SJSA1 (cell line): ENCODE data around the gene PYDC1. TPM values are rescaled to one million over a fixed set of nuclear protein-coding genes. Genes with fewer than 3 reads are reported as not detected.
"Not testable (repeated sequence)": the region's sequence is repeated elsewhere in the genome, so short reads cannot be mapped to it uniquely, and the experiment has no call there.

Experiments
- DNase-seq, 2 experiments: peaks; one replicate each; pipeline ENCODE4 v3.0.0-alpha.2; 2015 to 2020; ENCODE audit warnings: low spot score in 2 of 2, low read depth in 1 of 2
- H3K27ac ChIP-seq: fragments of 250-450 bp; sonication (Bioruptor Pico); 2 replicates; pipeline ENCODE4 v1.5.1; 2020; ENCODE audit warnings: mild to moderate bottlenecking, moderate library complexity
- H3K27me3 ChIP-seq: fragments of 250-450 bp; sonication (Bioruptor Pico); replicated peaks from 2 replicates; pipeline ENCODE4 v1.5.1; 2020; ENCODE audit warnings: mild to moderate bottlenecking, moderate library complexity
- H3K36me3 ChIP-seq: fragments of 250-450 bp; sonication (Bioruptor Pico); 2 replicates; pipeline ENCODE4 v1.5.1; 2020; ENCODE audit warnings: mild to moderate bottlenecking
- H3K4me1 ChIP-seq: fragments of 250-450 bp; sonication (Bioruptor Pico); replicated peaks from 2 replicates; pipeline ENCODE4 v1.6.1; 2021; ENCODE audit warnings: mild to moderate bottlenecking
- H3K4me3 ChIP-seq: fragments of 250-450 bp; sonication (Bioruptor Pico); 2 replicates; pipeline ENCODE4 v1.5.1; 2020; ENCODE audit warnings: mild to moderate bottlenecking
- H3K9me3 ChIP-seq: fragments of 250-450 bp; sonication (Bioruptor Pico); replicated peaks from 2 replicates; pipeline ENCODE4 v1.5.1; 2020; ENCODE audit warnings: mild to moderate bottlenecking
- total RNA-seq: library from RNA; depleted of rRNA; stranded (reverse); fragments of >200 nt; shearing (Covaris generic); gene quantifications from 2 replicates; pipeline ENCODE4 v1.2.3, GENCODE V29; 2014; rRNA removed

The PYDC1 gene
- total RNA-seq, result not detected in 2 replicates

DNA sequence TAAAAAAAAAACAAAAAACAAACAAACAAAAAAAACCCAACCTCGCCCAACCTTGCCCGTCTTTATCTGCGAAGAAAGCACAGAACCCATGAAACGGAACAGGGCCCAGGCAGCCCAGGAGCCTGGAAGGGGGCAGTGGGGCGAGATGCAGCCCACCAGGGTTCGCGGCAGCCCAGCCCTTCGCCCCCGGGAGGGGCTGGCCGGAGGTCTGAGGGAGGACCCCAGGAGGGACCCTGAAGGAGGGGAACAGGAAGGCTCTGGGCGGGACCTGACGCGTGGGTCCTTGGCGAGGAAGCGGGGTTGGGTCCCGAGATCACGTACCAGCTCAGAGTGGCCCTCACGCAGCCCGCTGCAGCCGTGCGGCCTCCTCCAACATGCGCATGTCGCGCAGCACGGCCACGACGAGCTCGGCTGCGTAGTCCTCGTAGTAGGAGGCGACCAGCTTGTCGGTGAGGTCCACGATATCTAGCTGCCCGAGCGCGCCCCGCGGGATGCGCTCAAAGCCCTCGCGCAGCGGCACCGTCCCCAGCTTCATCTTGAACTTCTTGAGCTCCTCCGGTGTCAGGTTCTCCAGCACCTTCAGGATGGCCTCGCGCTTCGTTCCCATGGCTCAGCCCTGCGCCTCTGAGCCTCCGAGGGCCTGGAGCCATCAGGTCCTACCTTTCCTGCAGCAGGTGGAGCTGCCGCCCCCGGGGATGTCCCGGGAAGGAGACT, at the start of gene PYDC1:
Gene PYDC1 (minus strand): TSS at position 714 of the 714 bp plus-strand sequence. CDS start 107 bp downstream, at position 607.
- Histone ChIP-seq H3K27ac (no peak within 1 kb of the TSS), H3K4me1 (peaks cover 11% of the 10 kb centered on the region), H3K4me3 (no peak within 1 kb of the TSS), H3K36me3 (no peaks in the 10 kb centered on the region), H3K27me3 (peaks cover 59% of the 10 kb centered on the region), H3K9me3 (no peaks in the 10 kb centered on the region)
- no peak for DNase-seq

DNA sequence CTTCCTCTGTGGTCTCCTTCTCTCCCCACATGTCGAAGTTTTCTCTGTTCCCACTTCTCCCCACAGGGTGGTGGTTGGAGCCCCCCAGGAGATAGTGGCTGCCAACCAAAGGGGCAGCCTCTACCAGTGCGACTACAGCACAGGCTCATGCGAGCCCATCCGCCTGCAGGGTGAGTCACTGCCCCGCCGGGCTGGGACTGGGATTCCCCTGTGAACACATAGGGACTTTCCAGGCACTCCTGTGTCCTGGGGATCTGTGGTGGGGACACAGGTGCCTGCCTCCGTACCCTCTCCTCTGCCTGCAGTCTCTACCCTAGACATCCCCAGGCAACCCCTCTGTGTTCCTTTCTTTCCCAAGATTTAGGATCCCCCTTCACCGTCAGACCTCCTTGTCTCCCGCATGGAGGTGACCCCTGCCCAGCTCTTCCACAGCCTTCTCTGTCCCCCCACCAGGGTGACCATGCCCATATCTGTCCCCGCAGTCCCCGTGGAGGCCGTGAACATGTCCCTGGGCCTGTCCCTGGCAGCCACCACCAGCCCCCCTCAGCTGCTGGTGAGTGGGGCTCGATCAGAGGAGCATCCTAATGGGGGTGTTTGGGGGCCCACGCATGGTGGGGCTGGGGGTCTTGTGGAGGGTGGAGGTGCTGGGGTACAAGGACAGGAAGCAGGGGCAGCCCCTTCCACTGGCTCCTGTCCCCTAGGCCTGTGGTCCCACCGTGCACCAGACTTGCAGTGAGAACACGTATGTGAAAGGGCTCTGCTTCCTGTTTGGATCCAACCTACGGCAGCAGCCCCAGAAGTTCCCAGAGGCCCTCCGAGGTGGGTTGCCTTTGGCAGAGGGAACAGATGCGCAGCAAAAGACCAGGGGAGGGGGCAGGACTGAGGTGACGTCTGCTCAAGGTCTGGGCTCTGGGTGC, 48.7 kb upstream of the PYDC1 start:
- H3K27me3 ChIP-seq, result no peaks in the 10 kb centered on the region
- no peak overlapping the region for H3K4me3 ChIP-seq
- H3K4me1 ChIP-seq, result peaks cover 29% of the 10 kb centered on the region
- H3K27ac ChIP-seq, result no peak overlapping the region
- H3K9me3 ChIP-seq, result no peaks in the 10 kb centered on the region
- peak; percentile 74 to 83 for DNase-seq
- H3K36me3 ChIP-seq, result no peaks in the 10 kb centered on the region

DNA sequence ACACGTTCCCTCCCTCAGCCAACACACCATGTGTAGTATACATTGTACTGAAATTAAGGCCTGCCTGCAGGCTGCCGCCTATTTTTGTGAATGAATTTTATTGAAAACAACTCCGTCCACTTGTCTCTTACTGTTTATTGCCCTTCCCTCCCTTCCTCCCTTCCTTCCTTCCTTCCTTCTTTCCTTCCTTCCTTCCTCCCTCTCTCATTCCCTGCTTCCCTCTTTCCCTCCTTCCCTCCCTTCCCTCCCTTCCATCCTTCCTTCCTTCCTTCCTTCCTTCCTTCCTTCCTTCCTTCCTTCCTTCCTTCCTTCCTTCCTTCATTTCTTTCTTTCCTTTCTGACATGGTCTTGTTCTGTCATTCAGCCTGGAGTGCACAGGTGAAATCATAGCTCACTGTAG, 45.1 kb upstream of the PYDC1 start:
- H3K4me1 ChIP-seq, result peaks cover 14% of the 10 kb centered on the region
- DNase-seq, result no peak

DNA sequence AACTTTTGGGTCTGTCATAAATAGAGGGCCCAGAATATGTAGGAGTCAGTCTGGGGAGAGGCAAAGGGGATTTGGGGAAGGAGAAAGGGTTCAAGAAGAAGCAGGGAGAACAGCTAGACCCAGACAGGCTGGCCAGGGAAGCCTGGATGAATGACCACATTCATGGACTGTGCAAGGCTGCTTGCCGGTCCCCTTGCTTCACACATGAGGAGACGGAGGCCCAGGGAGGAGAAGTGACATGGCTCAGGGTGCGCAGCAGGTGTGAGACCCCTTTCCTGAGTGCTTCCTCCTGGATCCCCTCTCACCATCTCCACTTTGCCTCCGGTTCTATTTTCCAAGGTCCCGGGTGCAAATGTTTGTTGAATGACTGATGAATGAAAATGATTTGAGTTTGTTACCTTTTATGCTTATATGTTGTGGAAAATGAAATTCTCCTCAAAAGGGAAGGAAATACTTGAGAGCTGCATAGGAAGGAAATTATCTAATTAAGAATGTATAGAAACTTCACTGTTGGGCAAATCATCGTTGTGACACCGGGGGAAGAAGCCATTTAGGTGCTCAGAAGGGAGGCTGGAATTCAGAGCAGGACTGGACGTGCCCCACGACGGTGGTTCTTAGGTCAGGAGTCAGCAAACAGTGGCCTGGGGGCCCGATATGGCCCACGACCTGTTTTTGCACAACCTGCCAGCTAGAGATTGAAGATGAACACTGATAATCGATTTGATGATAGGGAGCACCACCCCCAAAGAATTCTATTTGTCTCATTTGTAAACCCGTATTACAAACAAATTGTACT, 43.4 kb upstream of the PYDC1 start:
- Histone ChIP-seq H3K36me3 (no peaks in the 10 kb centered on the region), H3K4me3 (no peak overlapping the region), H3K27me3 (0 out of 2 replicates have a peak, but pooled peaks cover 4% of the 10 kb centered on the region), H3K9me3 (no peaks in the 10 kb centered on the region), H3K27ac (no peak overlapping the region), H3K4me1 (peaks cover 5% of the 10 kb centered on the region)
- no peak for DNase-seq

More for the DNA sequence above, 45.1 kb upstream of the PYDC1 start:
- Histone ChIP-seq H3K36me3 (no peaks in the 10 kb centered on the region), H3K27ac (no peak overlapping the region), H3K4me3 (no peak overlapping the region), H3K9me3 (no peaks in the 10 kb centered on the region), H3K27me3 (0 out of 2 replicates have a peak, but pooled peaks cover 4% of the 10 kb centered on the region)

DNA sequence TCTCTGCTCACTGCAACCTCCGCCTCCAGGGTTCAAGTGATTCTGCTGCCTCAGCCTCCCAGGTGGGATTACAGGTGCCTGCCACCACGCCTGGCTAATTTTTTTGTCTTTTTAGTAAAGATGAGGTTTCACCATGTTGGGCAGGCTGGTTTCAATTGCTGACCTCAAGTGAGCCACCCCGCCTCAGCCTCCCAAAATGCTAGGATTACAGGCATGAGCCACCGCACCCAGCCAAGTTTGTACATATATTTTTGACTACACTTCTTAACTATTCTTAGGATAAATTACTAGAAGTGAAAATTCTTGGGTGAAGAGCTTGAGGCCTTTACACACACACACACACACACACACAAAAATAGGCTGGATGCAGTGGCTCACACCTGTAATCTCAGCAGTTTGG, 41.4 kb upstream of the PYDC1 start:
- H3K4me1 ChIP-seq, result no peaks in the 10 kb centered on the region
- no peaks in the 10 kb centered on the region for H3K36me3 ChIP-seq
- no peaks in the 10 kb centered on the region for H3K9me3 ChIP-seq
- no peak overlapping the region for H3K27ac ChIP-seq
- peaks cover 11% of the 10 kb centered on the region; the same call in 1 of the 2 replicates for H3K27me3 ChIP-seq
- DNase-seq, result no peak
- H3K4me3 ChIP-seq, result no peak overlapping the region

DNA sequence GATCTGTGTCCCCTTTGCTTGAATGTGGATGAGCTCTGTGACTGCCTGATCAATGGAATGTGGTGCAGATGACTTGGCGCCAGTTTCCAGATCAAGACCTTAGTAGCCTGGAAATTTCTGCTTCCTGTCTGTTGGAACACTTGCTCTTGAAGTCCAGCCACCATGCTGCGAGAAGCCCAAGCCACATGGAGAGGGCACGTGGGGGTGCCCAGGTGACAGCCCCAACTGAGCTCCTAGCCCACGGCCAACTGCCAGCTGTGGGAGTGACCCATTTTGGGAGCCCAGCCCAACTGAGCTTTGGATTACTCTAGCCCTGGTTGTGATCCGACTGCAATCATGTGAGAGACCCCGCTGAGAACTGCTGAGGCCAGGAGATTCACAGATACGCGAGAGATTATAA, 39.5 kb upstream of the PYDC1 start:
- H3K27ac ChIP-seq, result no peak overlapping the region
- no peak for DNase-seq
- H3K9me3 ChIP-seq, result no peaks in the 10 kb centered on the region
- H3K4me1 ChIP-seq, result no peaks in the 10 kb centered on the region
- no peak overlapping the region for H3K4me3 ChIP-seq
- no peaks in the 10 kb centered on the region for H3K36me3 ChIP-seq
- peaks cover 12% of the 10 kb centered on the region; the same call in 1 of the 2 replicates for H3K27me3 ChIP-seq

DNA sequence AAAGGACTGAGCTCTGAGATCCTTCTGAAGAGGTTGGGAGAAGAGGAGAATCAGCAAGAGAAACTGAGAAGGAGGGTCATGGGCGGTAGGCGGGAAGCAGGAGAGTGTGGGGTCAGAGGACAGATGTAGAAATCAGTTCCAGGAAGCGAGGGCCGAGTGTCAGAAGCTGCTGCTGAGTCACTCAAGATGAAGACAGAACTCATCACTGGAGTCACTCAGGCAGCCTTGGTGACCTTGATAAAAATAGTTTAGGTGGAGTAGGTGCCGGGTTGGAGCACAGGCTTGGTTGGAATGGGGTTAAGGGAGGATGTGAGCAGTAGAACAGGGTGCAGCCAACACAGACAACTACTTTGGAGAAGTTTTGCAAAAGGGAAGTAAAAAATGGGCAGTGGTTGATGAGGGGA, 36.7 kb upstream of the PYDC1 start:
- Histone ChIP-seq H3K36me3 (no peaks in the 10 kb centered on the region), H3K27me3 (peaks cover 8% of the 10 kb centered on the region; the same call in 1 of the 2 replicates)
- DNase-seq, result no peak

DNA sequence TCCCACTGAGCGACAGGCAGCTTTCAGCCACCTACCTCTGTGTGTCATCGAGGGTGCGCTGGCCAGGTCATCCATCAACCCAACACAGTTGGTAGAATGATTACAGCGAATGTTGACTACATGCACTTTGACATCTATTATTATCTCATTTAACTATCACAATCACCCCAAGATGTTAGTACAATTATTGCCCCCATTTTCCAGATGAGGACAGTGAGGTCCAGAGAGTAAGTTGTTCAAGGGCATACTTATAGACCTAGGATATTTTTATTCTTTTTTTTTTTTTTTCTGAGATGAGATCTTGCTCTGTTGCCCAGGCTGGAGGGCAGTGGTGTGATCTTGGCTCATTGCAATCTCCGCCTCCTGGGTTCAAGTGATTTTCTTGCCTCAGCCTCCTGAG, 34.5 kb upstream of the PYDC1 start:
- H3K4me3 ChIP-seq, result no peak overlapping the region
- DNase-seq, result no peak
- H3K9me3 ChIP-seq, result no peaks in the 10 kb centered on the region
- no peaks in the 10 kb centered on the region for H3K4me1 ChIP-seq
- no peaks in the 10 kb centered on the region for H3K36me3 ChIP-seq
- H3K27me3 ChIP-seq, result peaks cover 22% of the 10 kb centered on the region
- no peak overlapping the region for H3K27ac ChIP-seq

More for the DNA sequence above, 36.7 kb upstream of the PYDC1 start:
- no peak overlapping the region for H3K27ac ChIP-seq
- H3K4me3 ChIP-seq, result no peak overlapping the region
- H3K9me3 ChIP-seq, result no peaks in the 10 kb centered on the region
- H3K4me1 ChIP-seq, result no peaks in the 10 kb centered on the region

DNA sequence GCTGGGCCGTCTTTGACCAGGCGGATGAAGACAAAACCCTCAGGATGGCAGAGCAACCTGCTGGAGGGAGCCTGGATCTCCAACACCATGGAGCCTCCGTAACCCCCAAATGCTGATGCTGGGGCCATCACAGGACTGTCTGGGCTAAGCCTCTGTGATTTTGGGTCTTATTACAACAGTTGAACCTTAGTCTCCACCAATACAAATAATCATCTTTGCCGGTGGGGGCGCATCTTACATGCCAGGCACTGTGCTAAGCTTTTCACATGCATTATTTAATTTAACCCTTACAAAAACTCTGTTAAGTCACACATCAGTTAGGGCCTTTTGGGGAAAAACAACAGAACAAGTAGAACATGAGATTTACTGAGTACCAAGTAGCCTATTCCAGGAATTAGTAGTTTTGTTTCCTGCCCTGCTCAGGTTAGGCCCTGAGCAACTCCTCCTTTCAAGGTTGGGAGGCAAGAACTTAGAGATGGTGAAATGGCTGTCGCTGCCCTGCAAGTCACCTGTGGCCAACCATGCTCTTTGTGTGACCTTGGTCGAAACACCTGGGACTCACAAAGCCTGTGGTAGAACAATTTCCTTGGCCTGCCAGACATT, 33.9 kb upstream of the PYDC1 start:
- Histone ChIP-seq H3K9me3 (no peaks in the 10 kb centered on the region), H3K36me3 (no peaks in the 10 kb centered on the region), H3K4me1 (no peaks in the 10 kb centered on the region), H3K27me3 (peaks cover 28% of the 10 kb centered on the region), H3K4me3 (no peak overlapping the region), H3K27ac (no peak overlapping the region)
- no peak for DNase-seq

DNA sequence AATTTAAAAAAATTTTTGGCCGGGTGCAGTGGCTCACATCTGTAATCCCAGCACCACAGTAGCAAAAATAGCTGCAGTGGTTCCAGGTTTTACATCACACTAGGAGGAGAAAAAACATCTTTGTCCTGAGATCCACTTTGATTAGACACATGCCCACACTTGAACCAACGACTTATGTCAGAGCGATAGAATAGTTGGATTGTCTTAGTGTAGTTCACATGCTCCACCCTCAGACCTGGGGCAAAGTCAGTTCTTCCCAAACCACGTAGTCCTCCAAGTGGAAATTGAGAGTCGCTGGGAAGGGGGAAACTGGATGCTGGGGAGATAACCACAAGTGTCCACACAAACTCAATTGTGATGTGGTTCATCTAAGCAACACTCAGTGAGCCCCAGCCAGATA, 31.4 kb upstream of the PYDC1 start:
- H3K9me3 ChIP-seq, result no peaks in the 10 kb centered on the region
- DNase-seq, result no peak
- peaks cover 28% of the 10 kb centered on the region for H3K27me3 ChIP-seq
- H3K27ac ChIP-seq, result no peak overlapping the region
- H3K4me1 ChIP-seq, result no peaks in the 10 kb centered on the region
- H3K36me3 ChIP-seq, result no peaks in the 10 kb centered on the region
- H3K4me3 ChIP-seq, result no peak overlapping the region

DNA sequence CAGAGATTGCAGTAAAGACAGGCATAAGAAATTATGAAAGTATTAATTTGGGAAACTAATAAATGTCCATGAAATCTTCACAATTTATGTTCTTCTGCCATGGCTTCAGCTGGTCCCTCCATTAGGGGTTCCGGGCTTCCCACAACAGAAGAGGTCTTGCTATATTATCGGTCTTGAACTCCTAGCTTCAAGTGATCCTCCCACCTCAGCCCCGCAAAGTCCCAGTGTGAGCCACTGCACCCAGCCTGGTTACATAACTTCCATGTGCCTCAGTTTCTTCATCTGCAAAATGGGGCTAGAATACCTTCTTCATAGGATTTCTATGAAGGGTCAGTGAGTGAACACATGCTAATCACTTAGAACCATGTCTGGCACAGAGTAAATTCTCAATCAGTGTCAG, 29.4 kb upstream of the PYDC1 start:
- H3K4me3 ChIP-seq, result no peak overlapping the region
- no peaks in the 10 kb centered on the region for H3K9me3 ChIP-seq
- no peaks in the 10 kb centered on the region for H3K4me1 ChIP-seq
- H3K27ac ChIP-seq, result no peak overlapping the region
- no peaks in the 10 kb centered on the region for H3K36me3 ChIP-seq
- DNase-seq, result no peak
- H3K27me3 ChIP-seq, result peaks cover 39% of the 10 kb centered on the region

DNA sequence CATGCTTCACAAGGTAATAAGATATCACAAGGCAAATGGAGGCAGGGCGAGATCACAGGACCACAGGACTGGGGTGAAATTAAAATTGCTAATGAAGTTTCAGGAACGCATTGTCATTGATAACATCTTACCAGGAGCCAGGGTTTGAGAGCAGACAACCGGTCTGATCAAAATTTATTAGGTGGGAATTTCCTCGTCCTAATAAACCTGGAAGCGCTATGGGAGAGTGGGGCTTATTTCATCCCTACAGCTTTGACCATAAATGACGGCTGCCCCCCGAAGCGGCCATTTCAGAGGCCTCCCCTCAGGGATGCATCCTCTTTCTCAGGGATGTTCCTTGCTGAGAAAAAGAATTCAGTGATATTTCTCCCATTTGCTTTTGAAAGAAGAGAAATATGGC, 28.7 kb upstream of the PYDC1 start:
- DNase-seq, H3K9me3 ChIP-seq, H3K4me3 ChIP-seq, H3K27ac ChIP-seq, H3K36me3 ChIP-seq, H3K4me1 ChIP-seq: not testable (repeated sequence)
- H3K27me3 ChIP-seq, result peaks cover 39% of the 10 kb centered on the region
